Left lung (tissue), 10 donors: Measurements from ENCODE around the gene IPP. TPM values are rescaled to one million over a fixed set of nuclear protein-coding genes. Genes with fewer than 3 reads are reported as not detected.

Experiments
- ATAC-seq: fragments of 200-7000 bp; cut with Tn5 transposase; one replicate; pipeline ENCODE4 v1.9.1; 2020; ENCODE audit warnings: moderate library complexity
- DNase-seq, 4 donors: peaks; one replicate each; pipeline ENCODE4 v3.0.0-alpha.2; 2013 to 2020
- H3K27ac ChIP-seq, 2 donors: fragments of 200-600 bp; sonication (generic) in 1 of 2; one replicate each; pipeline versions ENCODE4 v1.5.0 to v1.8.0; 2020 to 2021
- H3K27me3 ChIP-seq, 2 donors: fragments of 200-600 bp; sonication (generic) in 1 of 2; one replicate each; pipeline versions ENCODE4 v1.5.0 to v1.8.0; 2020 to 2021
- H3K36me3 ChIP-seq, 2 donors: fragments of 200-600 bp; sonication (generic) in 1 of 2; one replicate each; pipeline versions ENCODE4 v1.5.0 to v1.8.0; 2020 to 2021
- H3K4me1 ChIP-seq, 2 donors: fragments of 200-600 bp; one replicate each; pipeline ENCODE4 v1.8.0; 2021
- H3K4me3 ChIP-seq, 2 donors: fragments of 200-600 bp; sonication (generic) in 1 of 2; one replicate each; pipeline versions ENCODE4 v1.5.0 to v1.8.0; 2020 to 2021; ENCODE audit warnings: mild to moderate bottlenecking in 1 of 2
- H3K9me3 ChIP-seq, 2 donors: fragments of 200-600 bp; sonication (generic) in 1 of 2; one replicate each; pipeline versions ENCODE4 v1.5.0 to v1.8.0; 2020 to 2021
- intact Hi-C, 2 donors: fragments of 100-400 bp; cut with DNase I; formaldehyde crosslinking; loops; one replicate each; pipeline versions ENCODE4 v1.11.2 to v1.14.2; 2022
- polyA plus RNA-seq, 6 donors: library from polyadenylated mRNA; unstranded; fragments of 120-200 nt; gene quantifications; one replicate each; pipeline ENCODE4 v1.2.1, GENCODE V29; 2013; ENCODE audit not compliant: insufficient read length in 6 of 6
- total RNA-seq, 2 donors: library from RNA; stranded (reverse); fragmentation: NEBNext Ultra II Directional; extraction: Animal tissue kit (Norgen Biotek cat#: 25700); gene quantifications; one replicate each; pipeline ENCODE4 v1.2.1, GENCODE V29; 2021
- TF ChIP-seq, protein P1 (sequence below), 2 donors: fragments of 200-600 bp; sonication (generic) in 1 of 2; IDR thresholded peaks; one replicate each; pipeline versions ENCODE4 v1.5.0 to v1.8.0; 2021; ENCODE audit warnings: antibody characterized with exemption in 2 of 2
- donor health status: DM: no; HTN: yes; CAD: no.
- donor health status: DM: no; HTN: no; CAD: no.

IPP gene
- total and polyA plus RNA-seq, 8 donors, result 13.0 to 23.4 (median 22.4) TPM

- ATAC-seq, result no peak
- intact Hi-C loops, result no loop called here
- H3K4me3 ChIP-seq, result no peak overlapping the region
Measured at GRCh38 chr1:45792744-45793143, 42.3 kb upstream of the IPP start.

DNA sequence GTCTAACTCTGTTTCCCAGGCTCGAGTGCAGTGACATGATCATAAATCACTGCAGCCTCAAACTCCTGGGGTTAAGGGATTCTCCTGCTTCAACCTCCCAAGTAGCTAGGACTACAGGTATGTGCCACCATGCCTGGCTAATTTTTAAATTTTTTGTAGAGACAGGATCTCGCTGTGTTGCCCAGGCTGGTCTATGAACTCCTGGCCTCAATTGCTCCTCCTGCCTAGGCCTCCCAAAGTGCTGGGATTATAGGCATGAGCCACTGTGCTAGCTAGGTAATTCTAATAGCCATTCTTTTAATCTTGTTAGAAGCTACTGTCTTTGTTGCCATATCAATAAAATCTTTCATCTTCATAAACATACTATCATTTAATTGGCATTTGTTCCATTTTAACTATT is 39.1 kb upstream of the IPP start:
- H3K9me3 ChIP-seq, result no peaks in the 10 kb centered on the region
- no peak overlapping the region for H3K4me3 ChIP-seq
- TF ChIP-seq, protein P1, sequence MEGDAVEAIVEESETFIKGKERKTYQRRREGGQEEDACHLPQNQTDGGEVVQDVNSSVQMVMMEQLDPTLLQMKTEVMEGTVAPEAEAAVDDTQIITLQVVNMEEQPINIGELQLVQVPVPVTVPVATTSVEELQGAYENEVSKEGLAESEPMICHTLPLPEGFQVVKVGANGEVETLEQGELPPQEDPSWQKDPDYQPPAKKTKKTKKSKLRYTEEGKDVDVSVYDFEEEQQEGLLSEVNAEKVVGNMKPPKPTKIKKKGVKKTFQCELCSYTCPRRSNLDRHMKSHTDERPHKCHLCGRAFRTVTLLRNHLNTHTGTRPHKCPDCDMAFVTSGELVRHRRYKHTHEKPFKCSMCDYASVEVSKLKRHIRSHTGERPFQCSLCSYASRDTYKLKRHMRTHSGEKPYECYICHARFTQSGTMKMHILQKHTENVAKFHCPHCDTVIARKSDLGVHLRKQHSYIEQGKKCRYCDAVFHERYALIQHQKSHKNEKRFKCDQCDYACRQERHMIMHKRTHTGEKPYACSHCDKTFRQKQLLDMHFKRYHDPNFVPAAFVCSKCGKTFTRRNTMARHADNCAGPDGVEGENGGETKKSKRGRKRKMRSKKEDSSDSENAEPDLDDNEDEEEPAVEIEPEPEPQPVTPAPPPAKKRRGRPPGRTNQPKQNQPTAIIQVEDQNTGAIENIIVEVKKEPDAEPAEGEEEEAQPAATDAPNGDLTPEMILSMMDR (IDR thresholded peaks at IDR 0.05), result no peak
- peaks cover 0 to 4% of the 10 kb centered on the region in 2 donors for H3K4me1 ChIP-seq
- DNase-seq, result no peak
- ATAC-seq, result no peak
- intact Hi-C loops, result no loop called here
- no peak overlapping the region for H3K27ac ChIP-seq
- no peaks in the 10 kb centered on the region for H3K36me3 ChIP-seq
- H3K27me3 ChIP-seq, result no peaks in the 10 kb centered on the region

More at GRCh38 chr1:45792744-45793143, 42.3 kb upstream of the IPP start:
- Histone ChIP-seq H3K4me1 (peaks cover 0 to 4% of the 10 kb centered on the region in 2 donors), H3K27ac (no peak overlapping the region), H3K9me3 (no peaks in the 10 kb centered on the region), H3K27me3 (no peaks in the 10 kb centered on the region), H3K36me3 (no peaks in the 10 kb centered on the region)
- DNase-seq, result no peak
- TF ChIP-seq, protein P1 (IDR thresholded peaks at IDR 0.05), result no peak

DNA sequence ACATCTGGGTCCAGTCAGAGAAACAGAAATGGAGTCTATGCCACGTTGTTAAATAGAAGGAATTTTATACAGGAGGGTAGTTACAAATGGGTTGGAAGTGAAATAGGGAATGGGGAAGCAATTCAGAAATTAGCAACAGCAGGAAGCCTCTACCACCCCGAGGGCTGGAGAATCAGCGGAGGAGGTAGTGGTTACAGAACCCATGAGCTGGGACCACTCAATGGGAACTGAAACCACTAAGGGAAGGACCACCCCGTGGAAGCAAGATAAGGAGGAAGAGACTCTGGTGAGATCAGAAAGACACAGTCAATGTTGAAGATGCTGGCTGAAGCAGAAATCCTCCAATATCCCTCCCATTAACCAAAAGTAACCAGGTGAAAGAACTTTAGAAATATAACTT is 37.5 kb upstream of the IPP start:
- TF ChIP-seq, protein P1 (IDR thresholded peaks at IDR 0.05), result no peak
- H3K4me3 ChIP-seq, result no peak overlapping the region
- H3K27ac ChIP-seq, result no peak overlapping the region
- intact Hi-C loops, result no loop called here
- no peaks in the 10 kb centered on the region for H3K9me3 ChIP-seq
- ATAC-seq, result peak; percentile 31
- peak in 1 of 4 donors; percentile 5 for DNase-seq
- peaks cover 0 to 4% of the 10 kb centered on the region in 2 donors for H3K4me1 ChIP-seq
- H3K27me3 ChIP-seq, result no peaks in the 10 kb centered on the region
- H3K36me3 ChIP-seq, result no peaks in the 10 kb centered on the region

- ATAC-seq, result no peak
- no peaks in the 10 kb centered on the region for H3K36me3 ChIP-seq
- intact Hi-C loops, result no loop called here
- peaks cover 0 to 4% of the 10 kb centered on the region in 2 donors for H3K4me1 ChIP-seq
- no peak overlapping the region for H3K4me3 ChIP-seq
- TF ChIP-seq, protein P1 (IDR thresholded peaks at IDR 0.05), result no peak
- no peaks in the 10 kb centered on the region for H3K9me3 ChIP-seq
- DNase-seq, result no peak
- H3K27ac ChIP-seq, result no peak overlapping the region
- no peaks in the 10 kb centered on the region for H3K27me3 ChIP-seq
Measured at GRCh38 chr1:45785583-45785982, 35.1 kb upstream of the IPP start.

- ATAC-seq (no peak), DNase-seq (no peak)
- Histone ChIP-seq H3K4me3 (no peak overlapping the region), H3K9me3 (no peaks in the 10 kb centered on the region), H3K27ac (no peak overlapping the region), H3K27me3 (no peaks in the 10 kb centered on the region), H3K36me3 (no peaks in the 10 kb centered on the region), H3K4me1 (no peaks in the 10 kb centered on the region)
- TF ChIP-seq, protein P1 (IDR thresholded peaks at IDR 0.05), result no peak
- intact Hi-C loops, result no loop called here
Measured at GRCh38 chr1:45775794-45776193, 25.3 kb upstream of the IPP start.
